Umbilical cord (tissue), 2 donors: ENCODE results near the gene CAAP1. TPM values are rescaled to one million over a fixed set of nuclear protein-coding genes. Genes with fewer than 3 reads are reported as not detected.
"Not testable (repeated sequence)": the region's sequence is repeated elsewhere in the genome, so short reads cannot be mapped to it uniquely, and the experiment has no call there.

Source experiments
- DNase-seq: peaks from one replicate; pipeline ENCODE4 v3.0.0-alpha.2; 2015; ENCODE audit warnings: low spot score
- total RNA-seq: library from RNA; depleted of rRNA; stranded (reverse); fragments of >200 nt; gene quantifications from one replicate; pipeline ENCODE4 v1.2.3, GENCODE V29; 2014; ENCODE audit warnings: low replicate concordance; ENCODE audit not compliant: insufficient read depth

The CAAP1 gene
- total RNA-seq, 1 donor from 2014 or later, result 13.2 TPM

DNA sequence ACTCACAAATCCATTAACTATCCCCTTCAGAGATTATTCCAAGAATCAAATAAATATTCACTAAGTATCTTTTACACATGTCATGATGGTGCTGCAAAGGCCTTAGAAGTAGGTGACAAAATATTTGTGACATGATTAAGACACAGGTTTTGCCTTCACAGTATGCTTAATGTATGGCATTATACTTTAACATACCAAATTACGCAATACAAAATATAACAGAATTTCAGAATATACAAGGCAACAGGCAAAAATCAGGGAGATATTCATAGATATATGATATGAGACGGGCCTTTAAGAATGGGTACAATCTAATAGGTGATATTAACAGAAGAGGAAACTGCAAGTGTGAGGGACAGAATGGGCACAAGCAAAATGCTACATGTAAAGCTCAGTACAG lies 41.6 kb downstream of the CAAP1 start:
- no peak for DNase-seq

DNA sequence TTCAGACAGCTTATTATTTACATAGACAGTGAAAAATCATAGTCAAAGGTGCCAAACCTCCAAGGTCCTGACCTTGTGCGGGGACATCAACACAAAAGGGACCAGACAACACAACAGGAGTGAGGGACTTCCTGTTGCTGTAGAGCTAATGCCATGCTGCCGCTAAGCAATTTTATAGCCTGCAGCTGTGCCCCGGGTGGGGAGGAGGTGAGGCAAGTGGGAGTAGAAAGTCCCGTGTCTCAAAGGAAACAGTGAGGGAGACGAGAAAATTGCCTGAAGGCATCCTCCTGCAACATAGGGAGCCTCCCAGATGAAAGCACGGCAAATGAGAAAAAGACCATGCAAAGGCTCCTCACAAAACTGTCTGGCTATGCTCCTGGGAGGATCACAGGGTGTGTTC lies 58.8 kb downstream of the CAAP1 start:
- DNase-seq, result no peak

DNA sequence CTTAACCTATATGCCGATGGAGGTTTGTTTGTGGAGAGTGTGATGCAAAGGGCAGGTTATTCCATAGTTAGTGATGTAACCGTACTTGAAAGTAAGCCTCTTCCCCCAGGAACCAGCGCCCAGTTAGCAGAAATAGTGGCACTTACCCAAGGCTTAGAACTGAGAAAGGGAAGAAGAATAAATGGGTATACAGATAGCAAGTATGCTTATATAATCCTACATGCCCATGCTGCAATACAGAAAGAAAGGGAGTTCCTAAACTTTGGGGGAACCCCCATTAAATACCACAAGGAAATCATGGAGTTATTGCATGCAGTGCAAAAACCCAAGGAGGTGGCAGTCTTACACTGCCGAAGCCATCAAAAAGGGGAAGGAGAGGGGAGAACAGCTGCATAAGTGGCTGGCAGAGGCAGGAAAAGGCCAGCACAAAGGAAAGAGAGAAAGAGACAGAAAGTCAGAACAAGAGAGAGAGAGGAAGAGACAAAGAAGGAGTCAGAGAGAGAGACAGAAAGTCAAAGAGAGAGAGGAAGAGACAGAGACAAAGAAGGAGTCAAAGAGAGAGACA lies 64.1 kb downstream of the CAAP1 start:
- not testable (repeated sequence) for DNase-seq

DNA sequence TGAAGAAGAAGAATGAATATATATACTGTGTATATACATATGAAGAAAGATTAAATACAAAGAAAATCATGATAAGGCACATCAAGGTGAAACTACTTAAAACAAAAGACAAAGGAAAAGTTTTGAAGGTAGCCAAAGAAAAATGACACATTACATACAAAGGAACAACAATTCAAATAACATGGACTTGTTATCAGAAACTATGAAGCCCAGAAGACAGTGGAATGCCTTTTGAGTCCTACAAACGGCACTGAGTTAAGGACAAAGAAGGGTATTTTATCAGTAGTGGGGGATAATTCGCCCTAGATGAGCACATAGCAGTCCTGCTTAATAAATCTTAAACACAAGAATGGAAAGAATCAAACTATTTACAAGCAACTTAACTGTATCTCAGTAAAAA lies 77.8 kb downstream of the CAAP1 start:
- DNase-seq, result no peak

DNA sequence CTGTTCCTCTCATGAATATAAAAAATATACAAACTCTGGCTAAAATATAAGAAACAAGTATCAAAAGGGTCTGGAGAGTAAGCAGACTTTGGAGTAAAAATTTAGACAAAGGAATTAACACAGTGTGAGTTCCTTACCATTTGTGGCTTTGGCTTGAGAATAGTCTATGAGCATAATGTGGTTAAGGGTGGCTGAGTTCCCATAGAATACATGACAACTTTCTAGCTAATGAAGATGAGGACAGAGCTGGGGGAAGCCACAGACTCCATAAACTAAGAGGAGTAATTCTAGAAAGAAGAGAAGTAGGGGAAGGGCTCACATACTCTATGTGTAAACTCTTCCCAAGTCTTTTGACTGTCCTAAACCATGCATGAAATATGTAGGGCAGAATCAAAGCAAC lies 79.4 kb downstream of the CAAP1 start:
- no peak for DNase-seq

DNA sequence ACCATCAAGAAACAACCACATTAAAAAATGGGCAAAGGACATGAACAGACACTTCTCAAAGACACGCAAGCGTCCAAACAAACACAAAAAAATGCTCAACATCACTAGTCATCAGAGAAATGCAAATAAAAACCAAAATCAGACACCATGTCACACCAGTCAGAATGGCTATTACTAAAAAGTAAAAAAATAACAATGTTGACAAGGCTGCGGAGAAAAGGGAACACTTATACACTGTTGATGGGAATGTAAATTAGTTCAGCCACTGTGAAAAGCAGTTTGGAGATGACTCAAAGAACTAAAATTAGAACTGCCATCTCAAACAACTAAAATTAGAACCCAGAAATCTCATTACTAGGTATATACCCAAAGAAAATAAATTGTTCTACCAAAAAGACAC lies 80.4 kb downstream of the CAAP1 start:
- DNase-seq, result no peak

DNA sequence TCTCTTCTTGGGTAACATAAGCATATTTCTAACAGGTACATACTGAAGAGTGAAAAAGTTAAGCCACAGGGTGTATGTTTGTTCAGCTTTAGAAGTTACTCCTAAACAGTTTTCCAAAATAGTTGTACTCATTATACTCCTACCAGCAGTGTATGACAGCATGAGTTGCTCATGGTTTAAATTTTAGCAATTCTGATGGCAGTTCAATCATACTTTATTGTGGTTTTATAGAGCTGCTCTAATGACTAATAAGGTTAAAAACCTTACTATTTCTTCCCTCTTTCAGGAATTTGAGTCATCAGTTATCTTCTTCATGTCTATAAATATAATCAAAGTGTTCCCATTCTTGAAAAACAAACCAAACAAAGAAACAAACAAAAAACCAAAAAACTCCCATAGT lies 81.5 kb downstream of the CAAP1 start:
- DNase-seq, result no peak

DNA sequence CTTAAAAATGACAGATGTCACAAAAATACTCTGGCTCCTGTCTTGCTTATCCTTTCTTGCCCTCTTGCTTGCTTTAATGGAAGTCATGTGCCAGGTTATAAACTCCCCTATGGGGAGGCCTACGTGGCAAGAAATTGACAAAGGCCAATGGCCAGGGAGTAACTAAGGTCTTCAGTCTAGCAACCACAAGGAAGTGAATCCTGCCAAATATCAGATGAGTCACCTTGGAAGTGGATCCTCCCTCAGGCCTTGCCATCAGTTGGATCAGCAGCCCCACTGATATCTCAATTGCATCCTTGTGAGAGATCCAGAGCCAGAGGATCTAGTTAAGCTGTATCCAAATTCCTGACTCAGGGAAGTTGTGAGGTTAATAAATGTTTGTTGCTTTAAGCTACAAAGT lies 82.8 kb downstream of the CAAP1 start:
- no peak for DNase-seq

DNA sequence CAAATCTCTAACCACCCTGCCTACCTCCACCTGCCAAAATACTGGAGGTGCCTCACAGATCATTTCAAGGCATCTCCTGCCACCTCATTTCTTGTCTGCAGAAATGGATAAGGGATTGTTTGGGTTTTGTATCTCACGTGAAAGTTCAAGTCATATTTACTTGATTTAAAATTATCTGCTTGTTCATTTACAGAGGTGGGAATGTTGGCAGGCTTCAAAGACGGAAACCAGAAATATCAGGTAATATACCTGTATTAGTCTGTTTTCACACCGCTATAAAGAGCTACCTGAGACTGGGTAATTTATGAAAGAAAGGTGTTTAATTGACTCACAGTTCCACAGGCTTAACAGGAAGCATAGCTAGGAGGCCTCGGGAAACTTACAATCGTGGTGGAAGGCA lies 85.4 kb downstream of the CAAP1 start:
- no peak for DNase-seq

DNA sequence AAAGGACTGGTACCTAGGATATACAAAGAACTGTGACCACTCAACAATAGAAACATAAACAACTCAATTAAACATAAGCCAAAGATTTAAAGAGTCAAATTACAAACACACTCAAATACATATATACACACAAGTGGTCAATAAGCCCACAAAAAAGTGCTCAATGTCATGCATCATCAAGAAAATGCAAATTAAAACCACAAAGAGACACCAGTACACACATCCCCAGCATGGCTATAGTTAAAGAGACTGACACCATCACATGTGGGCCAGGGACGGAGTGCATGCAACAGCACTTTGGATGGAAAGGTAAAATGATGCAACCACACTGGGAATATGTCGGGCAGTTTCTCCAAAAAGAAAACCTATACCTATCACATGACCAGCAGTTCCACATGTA lies 89.7 kb downstream of the CAAP1 start:
- no peak for DNase-seq

DNA sequence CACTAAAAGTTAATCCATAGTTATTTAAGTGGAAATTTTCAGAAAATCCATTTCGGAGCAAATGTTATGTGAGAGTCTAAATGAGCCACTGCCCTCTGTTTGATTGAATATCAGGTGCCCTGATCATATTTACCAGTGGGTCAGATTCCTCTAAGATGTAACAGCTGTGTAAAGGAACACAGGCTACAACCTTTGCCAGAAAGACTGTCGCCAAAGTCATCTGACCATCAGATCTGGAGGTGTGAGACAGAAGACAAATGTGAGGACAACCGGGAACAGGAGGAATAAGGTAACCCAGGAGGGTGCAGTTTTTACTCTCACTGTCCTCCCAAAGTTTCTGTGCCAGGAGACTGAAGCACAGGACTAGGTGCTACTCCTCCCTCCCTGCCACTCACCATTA lies 90.8 kb downstream of the CAAP1 start:
- no peak for DNase-seq

DNA sequence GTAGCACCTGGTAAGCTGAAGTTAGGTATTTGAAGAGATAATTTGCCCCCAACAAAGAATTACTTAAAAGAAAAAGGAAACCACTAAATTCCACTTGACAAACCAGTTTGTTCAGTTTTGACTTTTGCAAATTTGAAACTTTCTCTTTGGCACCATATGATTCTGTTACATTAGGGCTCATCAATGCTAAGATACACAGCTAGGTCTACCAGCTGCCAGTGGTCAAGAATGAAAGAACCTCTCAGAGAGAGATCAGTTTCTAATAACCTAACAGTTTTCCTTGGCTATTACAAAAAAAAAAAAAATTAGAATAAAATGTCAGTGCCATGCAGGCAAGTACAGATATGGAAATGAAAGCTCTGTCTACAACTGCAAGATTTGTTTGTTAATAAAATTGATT lies 92.3 kb downstream of the CAAP1 start:
- no peak for DNase-seq

DNA sequence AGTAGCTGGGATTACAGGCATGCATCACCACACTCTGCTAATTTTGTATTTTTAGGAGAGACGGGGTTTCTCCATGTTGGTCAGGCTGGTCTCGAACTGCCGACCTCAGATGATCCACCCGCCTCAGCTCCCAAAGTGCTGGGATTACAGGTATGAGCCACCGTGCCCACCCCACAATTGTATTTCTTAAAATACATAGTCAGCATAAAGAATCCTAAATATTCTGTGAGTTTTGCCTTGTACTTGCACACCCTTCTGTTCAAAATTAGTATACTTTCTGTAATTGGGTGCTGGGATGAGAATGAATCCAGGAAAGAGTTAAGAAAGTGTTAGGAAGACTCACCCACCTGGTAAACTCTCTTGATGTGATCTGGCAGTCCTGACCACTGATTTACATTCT lies 101.3 kb downstream of the CAAP1 start:
- DNase-seq, result no peak

Other genes with a start within 250 kb of the CAAP1 start
- gene PLAA, start 54.4 kb upstream of the CAAP1 start, total RNA-seq, result 27.0 TPM
- 28.6 TPM for gene IFT74, start 63.6 kb upstream of the CAAP1 start, total RNA-seq
- 2.9 TPM for gene LRRC19, start 112.9 kb upstream of the CAAP1 start, total RNA-seq
- 28.6 TPM for gene TEK, start 216.4 kb upstream of the CAAP1 start, total RNA-seq